Astrocyte (in vitro differentiated cells and primary cell): Measurements from ENCODE around the gene TEX2.

Experiments
- EZH2 ChIP-seq: IDR thresholded peaks from 2 replicates; pipeline ENCODE4 v1.6.1; 2012; ENCODE audit warnings: mild to moderate bottlenecking, low read length, inconsistent platforms; ENCODE audit not compliant: insufficient read depth
- TF ChIP-seq, protein P1 (sequence below): IDR thresholded peaks from 2 replicates; pipeline ENCODE4 v1.5.1; 2011; ENCODE audit warnings: low read depth, mild to moderate bottlenecking, inconsistent platforms, low read length, moderate library complexity; ENCODE audit not compliant: insufficient read depth

- TF ChIP-seq, protein P1, sequence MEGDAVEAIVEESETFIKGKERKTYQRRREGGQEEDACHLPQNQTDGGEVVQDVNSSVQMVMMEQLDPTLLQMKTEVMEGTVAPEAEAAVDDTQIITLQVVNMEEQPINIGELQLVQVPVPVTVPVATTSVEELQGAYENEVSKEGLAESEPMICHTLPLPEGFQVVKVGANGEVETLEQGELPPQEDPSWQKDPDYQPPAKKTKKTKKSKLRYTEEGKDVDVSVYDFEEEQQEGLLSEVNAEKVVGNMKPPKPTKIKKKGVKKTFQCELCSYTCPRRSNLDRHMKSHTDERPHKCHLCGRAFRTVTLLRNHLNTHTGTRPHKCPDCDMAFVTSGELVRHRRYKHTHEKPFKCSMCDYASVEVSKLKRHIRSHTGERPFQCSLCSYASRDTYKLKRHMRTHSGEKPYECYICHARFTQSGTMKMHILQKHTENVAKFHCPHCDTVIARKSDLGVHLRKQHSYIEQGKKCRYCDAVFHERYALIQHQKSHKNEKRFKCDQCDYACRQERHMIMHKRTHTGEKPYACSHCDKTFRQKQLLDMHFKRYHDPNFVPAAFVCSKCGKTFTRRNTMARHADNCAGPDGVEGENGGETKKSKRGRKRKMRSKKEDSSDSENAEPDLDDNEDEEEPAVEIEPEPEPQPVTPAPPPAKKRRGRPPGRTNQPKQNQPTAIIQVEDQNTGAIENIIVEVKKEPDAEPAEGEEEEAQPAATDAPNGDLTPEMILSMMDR, result no peak
- no peak for TF ChIP-seq EZH2
Measured at GRCh38 chr17:64173646-64174045, 89.4 kb downstream of the TEX2 start.
